ENCODE data around the gene GRAMD1B.

DNA sequence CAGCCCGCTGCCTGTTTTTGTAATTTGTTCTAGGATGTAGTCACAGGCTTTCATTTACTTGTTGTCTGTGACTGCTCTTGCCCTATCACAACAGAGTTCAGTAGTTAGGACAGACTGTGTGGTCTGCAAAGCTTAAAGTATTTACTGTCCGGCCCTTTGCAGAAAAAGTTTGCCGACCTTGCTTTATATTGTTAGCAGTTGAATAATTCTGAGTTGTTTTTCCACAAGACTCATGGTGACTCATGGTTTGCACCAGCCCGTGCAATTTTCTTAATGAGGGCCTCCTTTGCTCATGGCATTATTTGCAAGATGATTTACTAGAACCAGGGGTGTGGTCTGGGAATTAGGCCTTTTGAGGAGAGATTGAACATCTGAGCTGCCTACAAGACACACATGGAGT lies 113.7 kb downstream of the GRAMD1B start:
- TF ChIP-seq, protein P1, sequence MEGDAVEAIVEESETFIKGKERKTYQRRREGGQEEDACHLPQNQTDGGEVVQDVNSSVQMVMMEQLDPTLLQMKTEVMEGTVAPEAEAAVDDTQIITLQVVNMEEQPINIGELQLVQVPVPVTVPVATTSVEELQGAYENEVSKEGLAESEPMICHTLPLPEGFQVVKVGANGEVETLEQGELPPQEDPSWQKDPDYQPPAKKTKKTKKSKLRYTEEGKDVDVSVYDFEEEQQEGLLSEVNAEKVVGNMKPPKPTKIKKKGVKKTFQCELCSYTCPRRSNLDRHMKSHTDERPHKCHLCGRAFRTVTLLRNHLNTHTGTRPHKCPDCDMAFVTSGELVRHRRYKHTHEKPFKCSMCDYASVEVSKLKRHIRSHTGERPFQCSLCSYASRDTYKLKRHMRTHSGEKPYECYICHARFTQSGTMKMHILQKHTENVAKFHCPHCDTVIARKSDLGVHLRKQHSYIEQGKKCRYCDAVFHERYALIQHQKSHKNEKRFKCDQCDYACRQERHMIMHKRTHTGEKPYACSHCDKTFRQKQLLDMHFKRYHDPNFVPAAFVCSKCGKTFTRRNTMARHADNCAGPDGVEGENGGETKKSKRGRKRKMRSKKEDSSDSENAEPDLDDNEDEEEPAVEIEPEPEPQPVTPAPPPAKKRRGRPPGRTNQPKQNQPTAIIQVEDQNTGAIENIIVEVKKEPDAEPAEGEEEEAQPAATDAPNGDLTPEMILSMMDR (IDR thresholded peaks at IDR 0.05) = no peak
- TF ChIP-seq POLR2A (IDR thresholded peaks at IDR 0.05) = no peak
